GM03348 (cell line): Measurements from ENCODE around the gene PMF1.

ENCODE experiments used
- DNase-seq: peaks from one replicate; pipeline ENCODE4 v3.0.0; 2012; ENCODE audit warnings: low spot score

Gene PMF1

DNA sequence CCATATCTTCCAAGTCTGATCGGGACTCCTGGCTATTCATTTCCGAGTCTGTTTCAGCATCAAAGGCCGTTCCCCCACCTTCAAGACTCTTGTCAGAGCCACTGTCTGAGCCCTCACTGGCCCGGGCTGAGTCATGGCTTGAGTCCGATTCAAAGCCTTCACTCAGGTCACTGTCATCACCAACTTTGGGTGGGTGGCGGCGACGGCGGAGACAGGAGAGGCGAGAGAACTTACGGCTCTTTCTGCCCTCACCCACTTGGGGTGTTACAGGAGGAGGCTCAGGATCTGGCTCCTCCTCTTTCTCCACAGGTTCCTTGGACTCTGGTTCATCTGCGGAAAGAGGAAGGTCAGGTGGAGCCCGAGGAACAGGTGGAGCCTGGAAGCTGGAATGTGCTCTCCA is 53.2 kb downstream of the PMF1 start:
- DNase-seq = no peak

DNA sequence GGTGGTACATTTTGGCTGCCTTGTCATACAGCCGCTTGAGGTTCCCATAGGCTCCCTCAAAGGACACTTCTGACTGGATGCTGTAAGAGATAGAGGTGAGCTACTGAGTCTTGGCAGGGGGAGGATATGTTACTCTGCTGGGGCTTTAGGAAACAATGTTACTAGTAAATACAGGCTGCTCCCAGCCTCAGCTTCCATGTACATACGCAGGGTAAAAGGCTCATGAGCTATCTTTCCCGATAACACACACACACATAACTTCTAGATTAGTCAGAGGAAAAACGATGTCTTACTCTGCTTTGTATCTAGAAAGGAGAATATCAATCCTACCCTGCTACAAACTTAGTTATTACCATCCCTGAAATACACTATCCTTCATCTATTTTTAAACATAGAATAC is 55.5 kb downstream of the PMF1 start:
- DNase-seq = no peak

DNA sequence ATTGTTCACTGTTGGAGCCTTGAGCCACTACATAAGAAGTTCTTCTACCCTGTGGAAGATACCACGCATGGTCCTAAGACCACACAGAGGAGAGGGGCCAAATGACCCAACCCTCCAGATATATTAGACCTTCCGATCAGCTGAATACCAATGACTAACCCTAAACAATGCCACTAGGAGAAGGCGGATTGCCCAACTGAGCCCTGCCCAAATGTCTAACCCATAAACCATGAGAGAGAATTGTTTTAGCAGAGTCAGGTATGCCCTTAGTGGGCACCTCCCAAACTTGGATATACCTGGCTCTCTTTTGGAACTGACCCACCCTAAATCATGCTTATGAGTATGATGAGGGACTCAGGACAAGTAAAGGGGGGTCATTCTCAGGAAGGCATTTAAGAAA is 57.5 kb downstream of the PMF1 start:
- no peak for DNase-seq

DNA sequence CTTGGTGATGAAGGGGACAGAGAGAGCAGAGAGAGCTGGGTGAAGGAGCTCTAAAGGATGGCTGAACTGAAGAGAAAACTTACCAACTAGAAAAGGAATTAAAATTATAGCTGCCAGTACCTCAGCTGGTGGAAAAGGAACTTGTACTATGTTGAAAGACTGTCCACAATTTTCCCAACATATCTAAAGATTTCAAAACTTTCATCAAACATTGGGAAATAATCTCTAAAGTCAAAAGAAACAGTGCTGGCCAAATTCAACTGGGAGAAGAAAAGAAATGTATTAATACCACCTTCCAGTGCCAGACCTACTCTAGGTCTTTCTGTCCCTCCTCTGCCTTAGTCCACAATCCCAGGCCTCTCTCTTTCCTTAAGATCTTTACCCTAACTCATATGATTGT is 63.7 kb downstream of the PMF1 start:
- DNase-seq = peak; percentile 33

DNA sequence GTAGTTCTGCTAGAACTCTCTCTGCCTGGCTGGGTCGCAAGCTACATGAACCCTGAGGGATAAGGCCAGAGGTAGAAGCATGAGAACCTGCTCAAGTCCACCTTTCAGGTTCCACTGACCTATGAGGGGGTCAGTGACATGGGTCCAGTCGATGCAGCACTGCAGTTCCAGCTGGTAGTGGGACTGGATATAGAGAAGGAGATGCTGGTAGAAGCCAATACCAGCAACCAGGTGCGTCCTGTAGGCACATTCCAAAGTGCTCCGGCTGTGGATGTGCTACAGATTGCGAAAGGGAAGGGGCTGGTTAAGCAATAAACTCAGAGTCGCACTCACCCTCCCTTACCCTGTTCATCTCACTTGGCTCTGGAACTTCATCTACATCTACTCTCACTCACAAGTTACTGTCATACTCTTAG is 64.2 kb downstream of the PMF1 start:
- peak; percentile 31 for DNase-seq

DNA sequence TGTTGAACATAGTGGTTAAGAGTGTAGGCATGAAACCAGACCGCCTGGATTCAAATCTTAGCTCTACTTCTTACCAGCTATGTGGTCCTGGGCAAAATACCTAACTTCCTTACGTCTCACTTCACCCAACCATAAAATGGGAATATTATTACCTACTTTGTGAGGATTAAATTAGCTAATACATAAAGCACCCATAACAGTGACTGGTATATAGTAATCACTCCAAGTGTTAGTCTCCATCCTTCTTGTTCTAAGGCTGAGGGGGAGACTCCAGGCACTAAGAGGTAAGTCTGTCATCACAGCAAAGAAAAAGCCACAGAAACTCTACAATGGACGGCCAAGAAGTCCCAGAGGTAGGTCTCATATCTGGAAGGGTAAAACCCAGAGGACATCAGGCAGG is 67.0 kb downstream of the PMF1 start:
- no peak for DNase-seq

DNA sequence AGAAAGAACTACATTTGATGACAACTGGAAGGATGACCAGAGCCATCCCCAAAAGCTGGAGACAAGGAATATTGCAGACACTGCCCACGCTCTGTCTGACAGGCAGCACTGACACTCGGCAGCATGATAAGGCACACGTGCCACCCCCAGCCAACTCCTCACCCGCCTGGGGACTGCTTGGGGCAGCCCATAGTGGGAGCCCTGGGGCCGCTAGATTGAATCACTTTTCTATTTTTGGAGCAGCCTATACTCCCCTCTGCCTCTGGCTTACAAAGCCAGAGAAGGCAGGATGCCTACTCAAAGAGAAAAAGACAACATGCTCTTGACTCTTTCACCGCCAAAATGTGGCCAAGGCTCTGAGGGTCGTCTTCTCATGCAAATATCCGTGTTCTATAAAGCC is 68.5 kb downstream of the PMF1 start:
- peak; percentile 71 for DNase-seq

DNA sequence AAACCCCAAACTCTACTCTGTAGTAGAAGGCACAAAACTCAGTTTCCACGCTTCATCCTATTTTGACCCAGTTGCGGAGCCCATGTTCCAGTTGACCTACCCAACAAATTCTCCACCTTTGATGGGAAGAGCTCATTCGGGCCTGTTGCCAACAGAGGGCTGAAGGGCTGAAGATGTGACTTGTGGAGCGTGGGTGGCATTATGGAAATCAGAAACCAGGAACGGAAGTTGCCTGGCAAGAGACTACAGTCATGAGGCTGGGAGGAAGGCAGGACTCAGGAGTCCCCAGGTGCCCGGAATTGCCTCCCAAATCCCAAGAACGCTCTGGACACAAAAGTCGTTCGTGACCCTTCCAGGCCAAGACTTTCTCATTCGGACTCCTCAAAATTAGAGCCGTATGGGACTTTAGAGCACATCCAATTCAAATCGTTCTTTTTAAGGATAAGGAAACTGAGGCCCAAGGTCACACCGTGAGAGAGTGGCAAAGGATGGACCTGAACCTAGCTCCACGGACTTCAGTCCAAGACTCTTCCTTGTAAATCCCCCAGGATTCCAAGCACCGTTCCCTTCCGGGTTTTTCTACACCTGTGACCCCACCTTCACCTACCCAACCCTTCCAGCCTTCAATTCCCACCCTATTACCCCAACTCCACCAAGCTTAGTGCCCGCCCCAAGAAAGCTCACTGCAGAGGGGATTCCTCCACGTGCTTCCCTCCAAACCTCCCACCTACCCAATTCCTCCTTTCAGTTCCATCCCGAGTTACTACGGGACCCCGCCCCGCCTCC is 69.1 kb downstream of the PMF1 start:
- peak; percentile 31 for DNase-seq

DNA sequence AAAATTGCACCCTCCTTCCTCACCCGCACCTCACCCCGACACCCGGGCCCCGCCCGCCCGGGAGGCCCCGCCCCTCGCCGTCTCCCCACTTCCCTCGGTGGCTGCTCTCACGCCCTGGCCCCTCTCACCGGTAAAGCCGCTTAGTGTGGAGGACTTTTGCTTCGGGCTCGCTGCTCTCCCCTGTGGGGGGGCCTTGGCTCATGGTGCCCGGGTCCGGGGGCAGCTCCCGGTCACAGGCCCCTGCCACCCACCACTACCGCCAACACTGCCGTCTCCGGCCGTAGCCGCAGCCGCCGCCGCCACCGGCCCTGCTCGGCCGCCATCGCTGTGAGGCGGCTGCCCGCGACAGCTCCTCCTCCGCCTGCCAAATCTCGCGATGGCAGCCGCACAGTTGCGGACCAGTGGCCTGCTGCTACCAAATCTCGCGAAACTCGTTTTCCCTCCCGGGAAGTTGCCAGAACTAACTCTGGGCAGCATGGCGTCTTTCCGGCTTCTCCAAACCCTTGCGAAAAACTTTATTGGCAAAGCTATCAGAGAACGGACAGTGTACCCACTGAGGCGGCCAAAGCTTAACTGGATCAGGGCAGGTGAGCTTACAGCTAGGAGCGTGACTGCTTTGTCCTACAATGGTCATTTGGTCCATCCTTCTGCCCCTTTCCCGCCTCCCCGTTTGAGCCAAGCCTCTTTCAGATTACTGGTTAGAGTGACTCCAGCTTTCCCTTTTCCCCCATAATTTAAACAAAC is 69.8 kb downstream of the PMF1 start, which contains the start of gene SMG5:
SMG5 (minus strand) TSS at position 347 of the 744 bp plus-strand sequence; CDS start at position 202, 145 bp downstream.
- DNase-seq = peak; percentile 97

DNA sequence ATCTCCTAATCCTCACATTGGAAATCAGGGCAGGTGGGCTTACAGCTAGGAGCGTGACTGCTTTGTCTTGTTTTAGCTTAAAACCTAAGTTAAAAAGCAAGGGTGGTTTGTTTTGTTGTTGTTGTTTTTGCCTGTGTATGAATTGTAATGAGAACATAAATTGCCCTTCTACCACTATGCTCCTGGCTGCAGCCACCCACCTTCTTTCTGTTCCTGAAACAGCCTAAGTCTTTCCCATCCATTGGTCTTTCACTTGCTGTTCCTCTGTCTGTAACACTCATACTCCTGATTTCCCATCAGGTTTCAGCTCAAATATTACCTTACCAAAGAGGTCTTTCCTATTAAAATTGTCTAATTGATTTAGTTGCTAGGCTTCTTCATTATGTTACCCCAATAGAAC is 70.7 kb downstream of the PMF1 start:
- DNase-seq = no peak

DNA sequence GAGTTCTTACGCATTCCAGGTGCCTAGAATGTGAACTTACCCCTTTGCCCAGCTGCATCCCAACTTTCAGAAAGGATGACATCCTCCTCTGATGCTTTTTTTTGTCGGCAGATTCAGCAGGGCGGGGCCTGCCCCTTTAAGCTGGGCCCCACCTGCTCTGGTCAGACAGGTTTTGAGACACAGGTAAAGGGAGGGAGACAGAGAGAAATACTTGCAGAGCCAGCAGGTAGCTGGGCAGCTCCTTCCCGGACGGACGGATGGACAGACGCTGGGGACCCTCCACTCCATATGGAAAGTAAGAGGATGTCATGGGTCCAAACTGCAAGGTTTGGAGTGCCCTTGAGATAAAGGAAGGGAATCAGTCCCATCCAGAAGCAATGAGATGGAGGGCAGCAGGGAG is 71.3 kb downstream of the PMF1 start, which contains the start of gene TMEM79:
TMEM79 (plus strand) TSS at position 214 of the 400 bp plus-strand sequence. CDS start 902 bp downstream, outside the sequence.
- no peak for DNase-seq

DNA sequence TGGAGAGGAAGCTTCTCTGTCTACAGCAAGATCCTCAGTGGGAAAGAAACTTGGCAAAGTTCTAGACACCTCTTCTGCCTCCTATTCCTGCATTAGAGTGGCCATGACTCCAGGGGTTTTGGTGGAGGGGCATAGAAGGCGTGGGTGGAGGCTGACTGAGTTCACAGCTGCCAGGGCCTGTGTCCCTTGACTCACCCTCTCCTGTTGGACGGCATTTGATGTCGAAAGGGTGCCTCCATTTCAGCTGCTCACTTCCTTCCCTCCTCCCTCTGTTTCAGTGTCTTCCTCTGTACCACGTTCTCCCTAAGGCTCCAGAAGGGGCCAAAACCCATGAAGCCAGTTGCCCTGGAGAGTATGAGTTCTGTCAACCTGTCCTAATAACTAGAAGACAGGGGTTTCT is 72.0 kb downstream of the PMF1 start:
- DNase-seq = no peak

DNA sequence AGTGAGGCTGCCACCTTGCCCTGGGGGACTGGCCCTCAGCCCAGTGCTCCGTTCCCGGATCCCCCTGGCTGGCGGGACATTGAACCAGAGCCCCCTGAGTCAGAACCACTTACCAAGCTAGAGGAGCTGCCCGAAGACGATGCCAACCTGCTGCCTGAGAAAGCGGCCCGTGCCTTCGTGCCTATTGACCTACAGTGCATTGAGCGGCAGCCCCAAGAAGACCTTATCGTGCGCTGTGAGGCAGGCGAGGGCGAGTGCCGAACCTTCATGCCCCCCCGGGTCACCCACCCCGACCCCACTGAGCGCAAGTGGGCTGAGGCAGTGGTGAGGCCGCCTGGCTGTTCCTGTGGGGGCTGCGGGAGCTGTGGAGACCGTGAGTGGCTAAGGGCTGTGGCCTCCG is 72.6 kb downstream of the PMF1 start:
- DNase-seq = no peak

DNA sequence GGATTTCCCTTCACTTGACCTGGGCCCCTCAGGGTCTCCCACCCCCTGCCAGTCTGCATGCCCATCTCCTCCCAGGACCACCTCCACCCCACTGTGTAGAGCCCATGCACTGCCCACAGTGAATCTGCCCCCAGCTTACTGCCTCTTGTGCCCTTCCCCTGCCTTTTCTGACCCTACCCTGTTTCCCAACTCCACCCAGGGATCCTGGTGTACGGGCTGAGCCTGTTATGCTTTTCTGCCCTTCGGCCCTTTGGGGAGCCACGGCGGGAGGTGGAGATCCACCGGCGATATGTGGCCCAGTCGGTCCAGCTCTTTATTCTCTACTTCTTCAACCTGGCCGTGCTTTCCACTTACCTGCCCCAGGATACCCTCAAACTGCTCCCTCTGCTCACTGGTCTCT is 73.3 kb downstream of the PMF1 start:
- DNase-seq = no peak
